NT2/D1 (cell line): ENCODE results near the gene FMN2.

Source experiments
- SUZ12 ChIP-seq: IDR thresholded peaks from 2 replicates; pipeline ENCODE4 v1.6.1; 2011; ENCODE audit not compliant: insufficient read length, insufficient read depth; ENCODE audit errors: extremely low read depth
- YY1 ChIP-seq: IDR thresholded peaks from 2 replicates; pipeline ENCODE4 v1.6.1; 2011; ENCODE audit not compliant: insufficient read length, insufficient read depth

DNA sequence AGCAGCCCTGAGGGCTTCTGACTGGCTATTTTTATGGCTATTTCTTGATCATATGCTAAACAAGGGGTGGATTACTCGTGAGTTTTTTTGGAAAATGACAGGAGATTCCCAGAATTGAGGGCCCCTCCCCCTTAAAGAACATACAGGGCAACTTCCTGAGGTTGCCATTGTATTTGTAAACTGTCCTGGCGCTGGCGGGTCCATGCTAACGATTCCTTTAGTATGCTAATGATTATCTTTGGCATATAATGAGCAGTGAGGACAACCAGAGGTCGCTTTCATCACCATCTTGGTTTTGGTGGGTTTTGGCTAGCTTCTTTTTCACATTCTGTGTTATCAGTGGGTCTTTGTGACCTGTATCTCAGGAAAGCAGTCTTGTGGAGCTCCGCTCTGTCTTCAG, 24.1 kb downstream of the FMN2 start:
- TF ChIP-seq YY1 (no peak), SUZ12 (no peak)
